Epidermal melanocyte (primary cell): ENCODE measurements around the gene TNFSF9.
"Not testable (repeated sequence)": the region's sequence is repeated elsewhere in the genome, so short reads cannot be mapped to it uniquely, and the experiment has no call there.

Experiments used
- DNase-seq: peaks from one replicate; pipeline ENCODE4 v3.0.0; 2011; ENCODE audit warnings: low spot score; ENCODE audit not compliant: insufficient read length

Gene TNFSF9

DNA sequence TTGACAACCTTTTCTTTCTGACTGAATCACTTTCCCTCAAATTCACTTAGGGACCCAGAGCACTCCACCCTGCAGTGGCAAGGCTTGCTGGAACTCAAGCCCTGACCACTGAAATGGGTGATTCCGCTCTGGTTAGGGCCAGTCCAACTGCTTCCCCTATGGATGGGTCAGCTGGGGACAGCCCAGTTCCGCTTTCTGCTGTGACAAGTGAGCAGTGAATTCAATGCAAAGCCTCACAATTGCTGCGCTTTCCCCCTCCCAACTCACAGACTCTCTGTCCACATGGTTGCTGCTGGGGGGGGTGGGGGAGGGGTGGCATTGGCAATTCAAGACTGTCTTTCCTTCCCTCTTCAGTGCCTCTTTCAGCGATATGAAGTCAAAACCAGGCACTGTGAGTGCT is 41.4 kb downstream of the TNFSF9 start:
- no peak for DNase-seq

DNA sequence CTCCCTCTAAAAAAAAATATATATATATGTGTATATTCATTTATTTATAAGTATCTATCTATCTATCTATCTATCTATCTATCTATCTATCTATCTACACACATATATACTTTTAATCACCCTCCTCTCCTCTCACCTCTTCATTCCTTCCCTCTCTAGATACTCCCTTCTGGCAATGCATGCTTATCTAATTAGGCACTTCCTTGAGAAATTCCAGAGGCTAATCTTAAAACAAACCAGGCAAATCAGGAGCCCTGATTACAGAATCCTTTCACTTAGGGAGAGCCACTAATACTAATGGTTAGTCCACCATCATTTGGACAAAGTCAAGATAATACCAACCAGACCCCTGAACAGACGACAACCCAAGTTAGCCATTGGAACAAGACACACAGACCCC is 42.5 kb downstream of the TNFSF9 start:
- no peak for DNase-seq

DNA sequence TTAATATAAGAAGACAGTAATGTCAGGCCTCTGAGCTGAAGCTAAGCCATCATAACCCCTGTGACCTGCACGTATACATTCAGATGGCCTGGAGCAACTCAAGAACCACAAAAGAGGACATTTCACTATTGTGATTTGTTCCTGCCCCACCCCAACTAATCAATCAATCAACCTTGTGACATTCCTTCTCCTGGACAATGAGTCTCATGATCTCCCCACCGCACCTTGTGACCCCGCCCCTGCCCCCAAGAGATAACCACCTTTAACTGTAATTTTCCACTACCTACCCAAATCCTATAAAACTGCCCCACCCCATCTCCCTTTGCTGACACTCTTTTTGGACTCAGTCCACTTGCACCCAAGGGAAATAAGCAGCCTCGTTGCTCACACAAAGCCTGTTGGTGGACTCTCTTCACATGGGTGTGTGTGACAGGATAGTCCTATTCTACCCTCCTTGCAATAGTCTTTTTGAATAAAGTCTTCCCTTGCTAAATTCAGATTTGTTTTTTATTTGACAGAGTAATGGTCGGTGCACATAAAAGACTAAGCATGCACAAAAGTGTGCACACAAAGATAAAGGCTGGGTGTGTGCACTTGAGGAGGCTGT is 46.1 kb downstream of the TNFSF9 start:
- DNase-seq = no peak

DNA sequence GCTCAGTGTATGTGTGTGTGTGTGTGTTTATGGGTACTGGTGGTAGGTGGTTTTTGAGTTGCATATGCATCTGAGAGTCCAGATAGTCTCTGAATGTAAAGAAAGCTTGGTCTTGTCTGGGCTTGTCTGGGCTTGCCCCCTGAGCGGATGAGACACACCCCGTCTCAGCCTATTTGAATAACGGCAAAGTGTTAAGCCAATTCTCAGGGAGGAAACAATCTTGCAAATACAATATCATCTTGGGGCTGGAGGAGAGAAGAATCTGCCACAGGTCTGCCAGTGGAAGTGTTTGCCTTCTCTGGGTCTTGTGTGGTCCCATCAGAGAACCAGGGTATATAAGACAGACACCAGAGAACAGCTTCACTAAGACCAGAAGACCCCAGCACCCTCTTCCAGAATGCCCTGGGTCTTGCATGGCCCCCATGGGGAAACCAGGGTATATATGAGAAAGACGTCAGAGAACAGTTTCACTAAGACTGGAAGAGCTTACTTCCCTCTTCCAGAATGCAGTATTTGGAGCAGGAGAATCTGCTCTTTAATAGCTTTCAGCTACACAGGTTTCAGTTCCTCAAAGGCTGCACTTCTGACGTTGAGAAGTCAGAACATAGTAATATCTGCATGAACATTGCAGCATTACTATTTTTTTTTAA is 46.8 kb downstream of the TNFSF9 start:
- no peak for DNase-seq

DNA sequence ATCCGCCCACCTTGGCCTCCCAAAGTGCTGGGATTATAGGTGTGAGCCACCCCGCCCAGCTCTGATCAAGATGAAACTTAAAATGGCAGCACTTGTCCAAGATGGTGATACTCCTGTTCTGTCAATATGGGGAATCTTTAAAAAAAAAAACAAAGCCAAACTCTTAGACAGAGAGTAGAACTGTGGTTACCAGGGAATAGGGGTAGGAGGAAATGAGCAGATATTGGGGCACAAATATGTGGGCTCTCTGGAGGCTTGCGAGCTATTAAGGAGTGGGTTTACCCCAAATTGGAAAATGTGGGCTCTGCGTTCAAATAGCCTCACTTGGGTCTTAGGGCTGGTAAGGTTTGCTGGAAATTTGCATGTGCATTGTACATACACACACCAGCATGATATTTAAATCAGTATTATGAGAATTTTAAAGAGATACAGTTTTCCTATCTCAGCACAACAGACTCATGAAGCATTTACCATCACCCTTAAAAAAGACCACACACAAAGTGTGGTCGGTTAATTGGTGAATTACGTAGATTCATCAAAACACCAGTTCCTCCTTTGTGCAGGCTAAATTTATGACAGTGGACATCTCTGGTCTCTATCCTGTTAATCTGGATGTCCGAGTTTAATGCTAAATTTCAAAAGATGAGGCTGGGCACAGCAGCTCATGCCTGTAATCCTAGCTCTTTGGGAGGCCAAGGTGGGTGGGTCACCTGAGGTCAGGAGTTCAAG is 48.8 kb downstream of the TNFSF9 start:
- no peak for DNase-seq

DNA sequence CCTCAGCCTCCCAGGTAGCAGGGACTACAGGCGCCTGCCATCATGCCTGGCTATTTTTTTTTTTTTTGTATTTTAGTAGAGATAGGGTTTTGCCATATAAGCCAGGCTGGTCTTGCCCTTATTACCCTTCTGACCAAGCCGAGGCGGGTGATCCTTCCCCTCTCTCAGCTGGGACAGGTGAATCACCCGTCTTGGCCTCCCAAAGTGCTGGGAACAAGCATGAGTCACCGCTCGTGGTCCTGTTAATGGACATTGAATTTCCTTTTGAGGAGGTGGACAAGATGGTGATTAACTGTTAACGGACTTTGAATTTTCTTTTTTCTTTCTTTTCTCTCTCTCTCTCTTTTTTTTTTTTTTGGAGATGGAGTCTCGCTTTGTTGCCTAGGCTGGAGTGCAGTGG is 49.5 kb downstream of the TNFSF9 start:
- DNase-seq = no peak

DNA sequence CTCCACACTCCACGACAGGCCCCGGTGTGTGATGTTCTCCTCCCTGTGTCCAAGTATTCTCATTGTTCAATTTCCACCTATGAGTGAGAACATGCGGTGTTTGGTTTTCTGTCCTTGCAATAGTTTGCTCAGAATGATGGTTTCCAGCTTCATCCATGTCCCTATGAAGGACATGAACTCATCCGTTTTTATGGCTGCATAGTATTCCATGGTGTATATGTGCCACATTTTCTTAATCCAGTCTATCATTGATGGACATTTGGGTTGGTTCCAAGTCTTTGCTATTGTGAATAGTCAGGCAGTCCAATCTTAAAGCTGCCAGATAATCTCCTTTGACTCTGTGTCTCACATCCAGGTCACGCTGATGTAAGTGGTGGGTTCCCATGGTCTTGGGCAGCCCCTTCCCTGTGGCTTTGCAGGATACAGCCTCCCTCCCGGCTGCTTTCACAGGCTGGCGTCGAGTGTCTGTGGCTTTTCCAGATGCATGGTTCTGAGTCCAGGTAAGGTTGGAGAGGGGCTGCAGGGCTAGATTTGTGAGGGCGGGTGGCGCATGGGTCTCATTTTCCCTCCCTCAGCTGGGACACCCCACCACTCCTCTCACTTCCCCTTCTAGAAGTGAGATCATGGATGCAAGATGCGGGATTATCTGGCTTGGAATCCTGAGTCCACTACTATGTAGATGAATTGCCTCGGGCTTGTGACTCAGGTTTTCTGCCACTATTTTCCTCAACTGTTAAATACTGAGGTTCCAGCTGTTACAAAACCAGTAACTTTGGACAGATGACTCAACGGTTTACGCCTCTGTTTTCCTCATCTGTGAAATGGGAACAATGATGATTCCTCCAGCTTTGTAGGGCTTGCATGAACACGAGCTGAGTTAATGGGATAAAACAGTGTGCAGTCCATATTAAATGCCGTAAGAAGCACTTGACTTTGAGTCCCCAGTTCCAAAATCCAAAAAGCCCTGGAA is 52.0 kb downstream of the TNFSF9 start:
- not testable (repeated sequence) for DNase-seq
